CD14-positive monocyte (primary cell): Measurements from ENCODE around the gene DENND6B. TPM values are rescaled to one million over a fixed set of nuclear protein-coding genes. Genes with fewer than 3 reads are reported as not detected.

Source experiments
- DNase-seq, 3 donors: peaks; one replicate each; pipeline ENCODE4 v3.0.0-alpha.2; 2011 to 2022
- H2AFZ ChIP-seq: 2 replicates; pipeline ENCODE4 v1.6.0; 2012; ENCODE audit warnings: mild to moderate bottlenecking, low read depth, low read length, inconsistent platforms; ENCODE audit not compliant: insufficient read depth, poor library complexity, severe bottlenecking
- H3K27ac ChIP-seq, 2 donors: 1 replicate in 1 of 2; 2 replicates in 1 of 2; pipeline ENCODE4 v1.5.1; 2012 to 2013; ENCODE audit warnings: low read length in 2 of 2, control low read depth in 1 of 2, inconsistent platforms in 1 of 2, low read depth in 1 of 2, mild to moderate bottlenecking in 1 of 2
- H3K27me3 ChIP-seq, 2 donors: one replicate each; pipeline versions ENCODE4 v1.6.0 to v1.6.1; 2011 to 2013; ENCODE audit warnings: low read length in 2 of 2; ENCODE audit not compliant: control insufficient read depth in 2 of 2, insufficient read depth in 2 of 2
- H3K36me3 ChIP-seq, 2 donors: replicated peaks in 1 of 2; 1 replicate in 1 of 2; 2 replicates in 1 of 2; pipeline versions ENCODE4 v1.5.1 to v1.6.1; 2012 to 2013; ENCODE audit warnings: low read length in 2 of 2, control low read depth in 1 of 2, inconsistent platforms in 1 of 2, mild to moderate bottlenecking in 1 of 2; ENCODE audit not compliant: insufficient read depth in 2 of 2, control insufficient read depth in 1 of 2
- H3K4me1 ChIP-seq, 2 donors: 1 replicate in 1 of 2; 2 replicates in 1 of 2; pipeline versions ENCODE4 v1.5.1 to v1.6.1; 2012 to 2013; ENCODE audit warnings: low read length in 2 of 2, control low read depth in 1 of 2, inconsistent platforms in 1 of 2, mild to moderate bottlenecking in 1 of 2, moderate library complexity in 1 of 2; ENCODE audit not compliant: insufficient read depth in 2 of 2, control insufficient read depth in 1 of 2
- H3K4me2 ChIP-seq: replicated peaks from 2 replicates; pipeline ENCODE3; 2012; ENCODE audit warnings: low read length, moderate library complexity, mild to moderate bottlenecking; ENCODE audit not compliant: poor library complexity, severe bottlenecking; ENCODE audit errors: extremely low read depth
- H3K4me3 ChIP-seq, 3 experiments: fragments of 200-600 bp in 1 of 3; sonication (generic) in 1 of 3; replicated peaks in 1 of 3; 1 replicate in 2 of 3; 2 replicates in 1 of 3; pipeline ENCODE4 v1.5.1; 2011 to 2013; ENCODE audit warnings: low read length in 3 of 3, mild to moderate bottlenecking in 3 of 3, control low read depth in 2 of 3, low read depth in 2 of 3, inconsistent platforms in 1 of 3, moderate library complexity in 1 of 3
- H3K79me2 ChIP-seq: 2 replicates; pipeline ENCODE4 v1.6.0; 2012; ENCODE audit warnings: mild to moderate bottlenecking, control low read depth, inconsistent platforms, low read length, moderate library complexity; ENCODE audit not compliant: insufficient read depth
- H3K9ac ChIP-seq: 2 replicates; pipeline ENCODE4 v1.6.0; 2017; ENCODE audit warnings: low read length, mild to moderate bottlenecking; ENCODE audit not compliant: insufficient read depth, poor library complexity, severe bottlenecking
- H3K9me3 ChIP-seq, 2 donors: replicated peaks in 1 of 2; 1 replicate in 1 of 2; 2 replicates in 1 of 2; pipeline versions ENCODE4 v1.5.1 to v1.6.1; 2012 to 2013; ENCODE audit warnings: low read length in 2 of 2, control low read depth in 1 of 2; ENCODE audit not compliant: control insufficient read depth in 1 of 2, insufficient read depth in 1 of 2
- H4K20me1 ChIP-seq: 2 replicates; pipeline ENCODE4 v1.6.0; 2012; ENCODE audit warnings: mild to moderate bottlenecking, low read length, control low read depth, moderate library complexity; ENCODE audit not compliant: insufficient read depth
- H3K27ac Mint-ChIP-seq, 7 donors: one replicate each; pipeline ENCODE4 v1.8.0; 2020; ENCODE audit warnings: mild to moderate bottlenecking in 7 of 7, mixed read lengths in 7 of 7, moderate library complexity in 6 of 7, inconsistent platforms in 2 of 7
- H3K27me3 Mint-ChIP-seq, 3 donors: one replicate each; pipeline ENCODE4 v1.8.0; 2021 to 2022; ENCODE audit warnings: low read depth in 3 of 3, mild to moderate bottlenecking in 3 of 3, mixed read lengths in 3 of 3, moderate library complexity in 3 of 3, inconsistent platforms in 1 of 3
- H3K36me3 Mint-ChIP-seq, 2 donors: one replicate each; pipeline ENCODE4 v1.8.0; 2020; ENCODE audit warnings: mixed read lengths in 2 of 2, inconsistent platforms in 1 of 2, mild to moderate bottlenecking in 1 of 2
- H3K4me1 Mint-ChIP-seq: one replicate; pipeline ENCODE4 v1.8.0; 2020; ENCODE audit warnings: mild to moderate bottlenecking, mixed read lengths
- H3K4me3 Mint-ChIP-seq, 2 donors: one replicate each; pipeline ENCODE4 v1.8.0; 2020; ENCODE audit warnings: mild to moderate bottlenecking in 2 of 2, mixed read lengths in 2 of 2, moderate library complexity in 1 of 2
- H3K9me3 Mint-ChIP-seq, 7 donors: one replicate each; pipeline ENCODE4 v1.8.0; 2020 to 2022; ENCODE audit warnings: mixed read lengths in 7 of 7, mild to moderate bottlenecking in 6 of 7, moderate library complexity in 6 of 7, inconsistent platforms in 2 of 7
- WGBS: methylation state at CpG from one replicate; pipeline ENCODE4 v1.1.5; 2013; ENCODE audit warnings: missing lambda C conversion rate; ENCODE audit not compliant: insufficient coverage; 5-methylcytosine and 5-hydroxymethylcytosine counted together
- intact Hi-C, 2 donors: fragments of 100-400 bp; cut with micrococcal nuclease; formaldehyde crosslinking; loops; one replicate each; pipeline versions ENCODE4 v1.15.0 to v1.15.1; 2023
- polyA plus RNA-seq, 3 donors: library from polyadenylated mRNA; depleted of rRNA in 1 of 3; unstranded in 2 of 3; stranded (reverse) in 1 of 3; fragments of 300-500 nt in 2 of 3; fragments of >200 nt in 1 of 3; fragmentation: Illumina TruSeq in 2 of 3; gene quantifications; 1 replicate in 2 of 3; 2 replicates in 1 of 3; pipeline ENCODE4 v1.2.3, GENCODE V29; 2012 to 2021
- TF ChIP-seq, protein P1 (sequence below): fragments of 200-600 bp; IDR thresholded peaks from one replicate; pipeline ENCODE4 v1.8.0; 2022; ENCODE audit warnings: antibody characterized with exemption, mild to moderate bottlenecking

The DENND6B gene
- polyA plus RNA-seq, 3 donors: 1.7 to 10.6 (median 2.1) TPM

DNA sequence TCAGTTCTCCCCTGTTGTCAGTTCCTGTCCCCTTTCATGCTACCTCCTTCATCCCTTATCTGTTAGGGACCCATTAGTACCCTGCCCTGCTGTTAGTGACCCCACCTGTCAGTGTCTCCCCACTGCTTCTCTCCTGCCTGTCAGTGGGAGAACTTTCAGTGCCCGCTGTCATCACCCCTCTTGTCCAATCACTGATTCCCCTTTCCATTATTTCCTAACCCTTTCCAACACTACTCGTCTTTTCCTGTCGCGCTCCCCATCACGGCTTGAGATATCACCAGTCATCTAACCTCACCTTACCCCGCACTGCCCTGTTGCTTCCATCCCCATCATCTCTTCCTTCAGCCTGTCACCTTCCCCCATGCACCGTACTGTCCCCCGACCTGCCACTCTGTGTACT, 20.3 kb upstream of the DENND6B start:
- Histone ChIP-seq H4K20me1 (peaks cover 54% of the 10 kb centered on the region), H2AFZ (no peak overlapping the region), H3K27me3 (no peaks in the 10 kb centered on the region), H3K36me3 (peaks cover 2 to 9% of the 10 kb centered on the region in 2 donors), H3K4me1 (peaks cover 8 to 32% of the 10 kb centered on the region in 2 donors), H3K4me2 (no peak overlapping the region), H3K27ac (peak overlapping the region in 1 of 2 donors; percentile 20), H3K4me3 (no peak overlapping the region), H3K9me3 (no peaks in the 10 kb centered on the region), H3K9ac (no peak overlapping the region), H3K79me2 (peaks cover 60% of the 10 kb centered on the region)
- no peaks in the 10 kb centered on the region for H3K27me3 Mint-ChIP-seq
- H3K4me3 Mint-ChIP-seq: no peak overlapping the region
- intact Hi-C loops: no loop called here
- H3K9me3 Mint-ChIP-seq: peaks cover 0 to 2% (median 0%) of the 10 kb centered on the region in 7 donors
- TF ChIP-seq, protein P1, sequence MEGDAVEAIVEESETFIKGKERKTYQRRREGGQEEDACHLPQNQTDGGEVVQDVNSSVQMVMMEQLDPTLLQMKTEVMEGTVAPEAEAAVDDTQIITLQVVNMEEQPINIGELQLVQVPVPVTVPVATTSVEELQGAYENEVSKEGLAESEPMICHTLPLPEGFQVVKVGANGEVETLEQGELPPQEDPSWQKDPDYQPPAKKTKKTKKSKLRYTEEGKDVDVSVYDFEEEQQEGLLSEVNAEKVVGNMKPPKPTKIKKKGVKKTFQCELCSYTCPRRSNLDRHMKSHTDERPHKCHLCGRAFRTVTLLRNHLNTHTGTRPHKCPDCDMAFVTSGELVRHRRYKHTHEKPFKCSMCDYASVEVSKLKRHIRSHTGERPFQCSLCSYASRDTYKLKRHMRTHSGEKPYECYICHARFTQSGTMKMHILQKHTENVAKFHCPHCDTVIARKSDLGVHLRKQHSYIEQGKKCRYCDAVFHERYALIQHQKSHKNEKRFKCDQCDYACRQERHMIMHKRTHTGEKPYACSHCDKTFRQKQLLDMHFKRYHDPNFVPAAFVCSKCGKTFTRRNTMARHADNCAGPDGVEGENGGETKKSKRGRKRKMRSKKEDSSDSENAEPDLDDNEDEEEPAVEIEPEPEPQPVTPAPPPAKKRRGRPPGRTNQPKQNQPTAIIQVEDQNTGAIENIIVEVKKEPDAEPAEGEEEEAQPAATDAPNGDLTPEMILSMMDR: no peak
- no peak overlapping the region for H3K27ac Mint-ChIP-seq
- peaks cover 5% of the 10 kb centered on the region for H3K4me1 Mint-ChIP-seq
- WGBS: 84% methylated on average over 8 of the region's 8 CpGs
- H3K36me3 Mint-ChIP-seq: peaks cover 5 to 25% of the 10 kb centered on the region in 2 donors
- no peak for DNase-seq

DNA sequence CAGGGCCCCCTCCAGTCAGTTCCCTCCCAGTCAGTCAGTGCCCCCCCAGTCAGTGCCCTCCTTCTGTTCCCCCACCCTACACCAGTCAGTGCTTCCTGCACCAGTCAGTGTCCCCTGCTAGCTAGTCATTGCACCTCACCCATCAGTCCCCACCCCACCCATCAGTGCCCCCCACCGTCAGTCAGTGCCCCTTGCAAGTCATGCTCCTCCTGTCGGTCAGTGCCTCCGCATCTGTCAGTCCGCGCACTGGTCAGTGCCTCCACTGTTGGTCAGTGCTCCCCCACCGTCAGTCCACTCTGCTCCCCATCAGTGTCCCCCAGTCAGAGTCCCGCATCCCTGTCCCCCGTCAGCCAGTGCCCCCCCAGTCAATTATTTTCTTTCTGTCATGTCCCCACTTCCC, 19.7 kb upstream of the DENND6B start:
- Mint-ChIP-seq H3K4me3 (no peak overlapping the region), H3K9me3 (peaks cover 0 to 2% (median 0%) of the 10 kb centered on the region in 7 donors), H3K27me3 (peaks cover 0 to 2% (median under 1%) of the 10 kb centered on the region in 3 donors), H3K36me3 (peaks cover 1 to 18% of the 10 kb centered on the region in 2 donors), H3K4me1 (peaks cover 7% of the 10 kb centered on the region), H3K27ac (no peak overlapping the region)
- Histone ChIP-seq H3K79me2 (peaks cover 56% of the 10 kb centered on the region), H3K4me3 (no peak overlapping the region), H4K20me1 (peaks cover 49% of the 10 kb centered on the region), H3K4me2 (no peak overlapping the region), H3K9me3 (no peaks in the 10 kb centered on the region), H3K4me1 (peaks cover 12 to 37% of the 10 kb centered on the region in 2 donors), H3K36me3 (peaks cover 0 to 3% of the 10 kb centered on the region in 2 donors), H3K27ac (peak overlapping the region in 1 of 2 donors; percentile 20), H2AFZ (no peak overlapping the region), H3K27me3 (no peaks in the 10 kb centered on the region), H3K9ac (no peak overlapping the region)
- 88% methylated on average over 7 of the region's 8 CpGs for WGBS
- DNase-seq: no peak
- TF ChIP-seq, protein P1: no peak
- intact Hi-C loops: no loop called here
